ENCODE data around the gene MINDY4.

The MINDY4 gene

DNA sequence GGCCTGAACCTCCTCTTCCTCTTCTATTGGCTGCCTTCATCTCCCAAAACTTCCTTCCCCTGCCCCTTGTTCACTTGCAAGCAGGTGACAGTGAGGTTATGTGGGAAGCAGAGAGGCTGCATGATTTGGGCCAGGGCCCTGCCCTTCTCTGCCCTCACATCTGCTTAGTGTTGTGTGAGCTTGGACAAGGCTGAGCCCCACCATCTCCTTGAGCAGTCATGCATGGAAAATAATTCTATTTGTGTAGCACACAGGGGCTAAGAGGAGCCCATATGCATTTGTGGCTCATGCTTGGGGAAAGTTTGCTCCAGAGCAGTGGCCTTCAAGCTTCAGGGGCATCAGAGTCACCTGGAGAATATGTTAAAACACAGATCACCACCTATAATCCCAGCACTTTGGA lies 113.7 kb downstream of the MINDY4 start:
- DNase-seq, result no peak

DNA sequence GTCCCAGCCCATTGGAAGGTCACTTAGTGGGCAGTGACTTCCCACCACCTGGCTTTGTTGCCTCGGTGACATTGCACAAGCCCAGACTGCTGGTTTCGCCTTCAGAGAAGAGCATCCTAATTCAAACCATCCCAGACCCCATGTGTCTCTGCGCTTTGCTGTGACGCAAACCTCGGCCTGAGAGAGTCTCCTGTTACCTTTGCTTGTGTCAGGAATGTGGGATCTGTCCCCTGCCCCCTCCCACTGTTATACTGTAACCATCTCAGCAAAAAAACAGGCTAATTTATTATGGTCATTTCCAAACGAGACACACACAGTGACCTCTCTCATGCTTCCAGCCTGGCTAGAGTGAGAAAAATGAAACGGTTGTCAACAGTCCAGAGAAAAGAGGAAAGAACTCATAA lies 115.4 kb downstream of the MINDY4 start:
- DNase-seq, result no peak

DNA sequence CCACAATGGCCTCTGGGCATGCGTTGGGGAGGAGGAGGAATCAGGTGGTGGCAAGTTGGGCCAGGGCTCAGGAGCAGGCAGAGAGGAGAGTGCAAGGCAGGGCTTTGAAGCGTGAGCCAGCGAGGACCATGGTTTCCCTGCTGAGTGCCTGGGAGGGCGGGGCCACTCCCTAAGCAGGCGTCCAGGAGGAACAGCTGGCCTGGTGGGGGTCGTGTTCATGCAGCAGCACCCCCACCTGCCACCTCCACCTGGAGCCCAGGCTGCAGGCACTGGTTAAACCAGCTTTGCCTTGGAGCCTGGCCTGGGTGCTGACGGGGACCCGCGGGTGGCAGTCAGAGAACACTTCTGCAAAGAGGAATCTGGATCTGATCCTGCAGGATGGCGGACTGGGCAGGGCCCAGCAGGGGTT lies 116.3 kb downstream of the MINDY4 start:
- no peak for DNase-seq

GRCh38 chr7:30888747-30889146 lies 117.5 kb downstream of the MINDY4 start:
- no peak for DNase-seq

- DNase-seq, result no peak
Measured at GRCh38 chr7:30890226-30890625, 119.0 kb downstream of the MINDY4 start.

DNA sequence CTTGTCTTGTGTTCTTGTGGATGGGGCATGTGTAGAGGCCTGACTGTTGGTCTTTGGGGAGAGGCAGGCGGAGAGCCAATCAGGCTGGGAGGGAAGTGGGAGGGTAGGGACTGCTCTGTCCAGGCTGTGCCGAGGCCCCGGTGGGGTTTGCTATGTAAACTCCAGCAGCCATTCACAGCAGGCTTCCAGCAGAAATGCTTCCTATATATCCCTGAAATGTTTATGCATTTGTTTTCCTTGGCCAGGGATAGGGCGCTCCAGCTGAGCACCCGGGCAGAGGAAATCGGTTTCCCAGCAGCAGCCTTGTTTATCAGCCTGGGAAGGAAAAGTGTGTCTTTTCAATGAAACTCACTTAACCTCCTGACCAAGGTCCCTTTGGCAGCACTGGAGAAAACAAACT lies 122.1 kb downstream of the MINDY4 start:
- DNase-seq, result no peak

DNA sequence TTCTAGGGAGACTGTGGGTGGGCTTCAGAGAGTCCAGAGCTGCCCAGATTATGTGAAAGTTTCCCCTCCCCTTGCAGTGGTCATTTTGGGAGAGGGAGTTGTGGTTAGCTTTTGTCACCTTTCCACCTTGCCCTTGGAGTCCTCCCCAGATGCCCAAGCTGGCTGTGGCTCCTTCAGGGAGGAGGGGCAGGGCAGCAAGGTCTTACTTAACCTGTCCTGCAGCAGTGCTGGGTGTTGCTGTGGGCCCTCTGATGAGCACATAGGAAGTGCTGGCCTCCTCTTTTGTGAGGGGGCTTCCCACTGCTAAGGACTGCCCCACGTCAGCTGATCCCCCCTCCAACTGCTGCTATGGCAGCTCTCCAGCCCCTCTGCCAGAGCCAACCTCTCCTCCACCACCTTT lies 122.8 kb downstream of the MINDY4 start:
- no peak for DNase-seq

GRCh38 chr7:30894866-30895605 lies 123.8 kb downstream of the MINDY4 start:
- no peak for DNase-seq

DNA sequence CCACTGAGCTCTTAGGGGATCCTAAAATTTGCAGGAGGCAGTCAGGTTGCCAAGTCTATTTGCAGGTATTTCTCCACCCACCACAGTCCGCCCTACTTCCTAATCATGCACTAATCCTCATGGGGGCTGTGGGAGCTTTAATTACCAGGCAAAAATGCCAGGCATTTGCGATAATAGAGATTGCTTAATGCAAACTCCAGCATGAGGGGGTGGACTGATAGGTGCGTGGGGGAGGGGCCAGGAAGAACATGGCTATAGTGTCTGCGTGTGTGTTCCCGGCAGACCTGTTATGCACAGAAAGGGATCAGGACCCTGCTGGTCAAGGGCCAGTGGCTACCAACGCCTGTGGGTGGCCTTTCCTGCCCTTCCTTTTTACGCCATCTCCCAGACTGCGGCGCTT lies 124.8 kb downstream of the MINDY4 start:
- DNase-seq, result no peak

- DNase-seq, result no peak
Measured at GRCh38 chr7:30896783-30897637, 125.8 kb downstream of the MINDY4 start.

GRCh38 chr7:30897770-30898169 lies 126.6 kb downstream of the MINDY4 start:
- DNase-seq, result no peak

- DNase-seq, result no peak
Measured at GRCh38 chr7:30898411-30898810, 127.2 kb downstream of the MINDY4 start.

DNA sequence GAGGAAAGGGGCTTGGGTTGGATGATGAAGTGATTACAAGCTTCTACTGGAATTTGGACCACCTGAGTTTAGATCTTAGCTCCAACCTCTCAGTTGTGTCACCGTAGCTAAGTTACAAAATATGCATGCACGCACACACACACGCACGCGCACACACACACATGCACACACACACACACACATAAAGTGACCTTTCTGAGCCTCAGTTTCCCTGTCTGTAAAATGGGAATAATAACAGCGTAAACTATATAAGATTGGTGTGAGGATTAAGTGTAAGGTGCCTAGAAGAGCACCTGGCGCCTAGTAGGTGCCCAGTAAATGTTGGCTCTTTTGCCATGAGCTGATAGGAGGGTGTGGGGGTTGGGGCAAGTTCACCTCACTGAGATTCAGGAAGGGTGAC lies 127.8 kb downstream of the MINDY4 start:
- DNase-seq, result no peak

- no peak for DNase-seq
Measured at GRCh38 chr7:30899630-30900029, 128.4 kb downstream of the MINDY4 start.

- no peak for DNase-seq
Measured at GRCh38 chr7:30900053-30900452, 128.8 kb downstream of the MINDY4 start.

GRCh38 chr7:30900803-30901362 lies 129.7 kb downstream of the MINDY4 start:
- DNase-seq, result no peak

DNA sequence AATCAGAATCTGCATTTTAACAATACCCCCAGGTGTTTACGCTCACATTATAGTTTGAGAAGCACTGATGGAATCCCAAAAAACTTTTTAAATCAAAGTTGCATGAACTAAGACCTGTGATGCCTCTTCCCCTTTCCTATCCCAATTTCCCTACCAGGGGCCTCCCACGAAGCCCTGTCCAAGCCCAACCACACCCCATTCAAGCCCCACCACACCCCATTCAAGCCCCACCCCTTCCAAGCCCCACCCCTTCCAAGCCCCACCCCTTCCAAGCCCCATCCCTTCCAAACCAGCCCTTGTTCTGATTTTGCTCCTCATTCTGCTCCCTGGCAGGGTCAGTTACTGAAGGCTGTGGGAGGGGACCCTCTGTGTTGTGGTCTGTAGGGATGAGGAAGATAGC lies 130.6 kb downstream of the MINDY4 start:
- no peak for DNase-seq

DNA sequence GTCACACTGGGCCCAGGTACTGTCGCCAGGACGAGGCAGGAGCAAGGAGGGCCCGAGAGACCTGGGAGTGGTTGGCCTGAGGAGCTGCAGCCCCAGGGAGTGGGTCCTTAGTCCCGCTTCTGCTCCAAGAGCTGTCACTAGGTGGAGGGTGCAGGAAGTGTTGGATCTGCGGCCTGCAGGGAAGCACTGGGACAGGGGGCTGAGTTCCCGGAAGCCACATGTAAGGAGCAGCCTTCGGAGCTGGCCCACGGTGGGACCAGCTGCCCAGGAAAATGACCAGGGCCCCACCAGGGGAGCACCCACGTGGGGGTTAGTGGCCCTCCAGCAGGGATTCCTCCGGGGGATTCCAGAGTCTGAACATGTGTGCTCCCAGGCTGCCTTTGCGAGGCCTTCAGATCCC lies 131.2 kb downstream of the MINDY4 start:
- DNase-seq, result no peak

DNA sequence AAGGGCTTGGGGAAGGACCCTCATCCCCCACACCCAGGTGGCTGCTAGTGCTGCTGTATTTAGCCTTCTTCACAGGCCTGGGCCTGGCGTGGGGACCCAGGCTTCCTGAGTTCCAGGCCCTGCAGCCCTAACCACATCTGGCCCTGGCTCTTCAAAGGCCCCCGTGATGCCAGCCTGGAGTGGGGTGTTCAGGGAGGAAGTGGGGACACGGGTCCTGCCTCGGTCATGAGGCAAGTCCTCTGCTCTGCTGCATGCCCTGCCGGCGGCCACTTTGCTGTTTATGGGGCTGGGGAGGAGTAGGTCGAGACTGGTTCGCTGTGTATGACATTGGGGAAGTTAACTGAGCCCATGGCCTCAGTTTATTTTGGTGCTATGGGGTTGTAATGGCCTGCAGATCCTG lies 131.9 kb downstream of the MINDY4 start:
- no peak for DNase-seq

DNA sequence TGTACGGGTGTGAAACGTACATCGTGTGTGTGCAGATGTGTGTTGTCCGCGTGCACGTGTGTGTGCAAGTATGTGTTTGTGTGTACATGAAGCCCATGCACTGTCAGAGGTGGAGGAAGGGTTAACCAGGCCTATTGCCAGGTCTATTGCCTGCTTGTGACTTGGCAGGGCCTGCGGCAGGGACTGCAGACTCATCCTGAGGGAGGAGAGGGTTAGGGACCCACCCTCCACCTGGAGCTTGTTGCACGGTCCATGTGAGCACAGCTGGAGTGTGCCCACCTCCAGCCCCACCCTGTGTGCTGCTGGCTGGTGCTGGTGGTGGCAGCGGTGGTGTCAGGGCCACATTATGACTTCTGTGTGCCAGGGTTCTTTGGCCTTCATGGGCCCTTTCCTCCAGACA lies 133.3 kb downstream of the MINDY4 start:
- no peak for DNase-seq

- no peak for DNase-seq
Measured at GRCh38 chr7:30905078-30906012, 134.1 kb downstream of the MINDY4 start.

DNA sequence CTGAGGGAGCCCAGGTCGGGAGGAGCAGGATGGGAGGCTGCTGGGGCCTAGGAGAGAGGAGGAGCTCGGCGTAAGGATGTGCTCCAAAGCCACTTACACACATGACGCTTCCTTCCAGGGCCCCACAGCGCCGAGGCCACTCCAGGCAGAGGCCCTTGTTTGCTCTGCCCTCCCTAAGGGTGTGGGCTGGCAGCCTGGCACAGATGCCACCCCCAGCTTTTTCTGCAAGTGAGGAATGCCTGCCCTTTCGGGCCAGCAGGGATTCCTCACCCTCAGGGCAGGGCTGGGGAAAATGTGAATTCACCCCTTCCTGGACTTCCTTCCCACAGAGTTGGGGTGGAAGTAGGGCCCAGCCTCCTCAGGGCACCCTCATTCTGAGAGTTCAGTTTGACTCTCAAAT lies 134.8 kb downstream of the MINDY4 start:
- DNase-seq, result no peak

Data from activated naive CD4-positive, alpha-beta T cell treated with anti-CD3 and anti-CD28 coated beads, Interleukin-2, amount 50 U/mL, for 16 hours (primary cell).